ENCODE results near the gene TNFRSF21. TPM values are rescaled to one million over a fixed set of nuclear protein-coding genes. Genes with fewer than 3 reads are reported as not detected.

The TNFRSF21 gene
- total RNA-seq, 1 experiment from 2014 or later, result 47.3 TPM

DNA sequence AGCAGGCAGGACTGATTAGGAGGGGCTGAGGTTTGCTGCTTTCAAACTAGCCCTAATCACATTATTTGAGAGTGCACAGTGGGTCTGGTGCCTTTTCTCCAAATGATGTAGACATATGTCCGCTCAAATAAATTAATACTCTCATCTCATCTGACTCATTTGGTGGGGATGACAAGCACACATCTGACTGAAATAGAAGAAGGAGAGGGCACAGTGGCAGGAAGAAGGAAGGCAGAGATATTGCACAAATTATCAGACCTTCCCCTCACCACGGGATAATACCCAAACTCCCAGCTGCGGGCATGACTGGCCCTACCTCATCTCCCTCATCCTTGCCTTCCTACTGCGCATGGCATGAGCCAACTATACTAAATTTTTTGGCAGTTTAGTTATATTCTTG lies 33.9 kb upstream of the TNFRSF21 start (continued):
- no peak for TF ChIP-seq E2F1 (CRISPR knock-in tag; IDR thresholded peaks at IDR 0.05)
- TF ChIP-seq, protein P1, sequence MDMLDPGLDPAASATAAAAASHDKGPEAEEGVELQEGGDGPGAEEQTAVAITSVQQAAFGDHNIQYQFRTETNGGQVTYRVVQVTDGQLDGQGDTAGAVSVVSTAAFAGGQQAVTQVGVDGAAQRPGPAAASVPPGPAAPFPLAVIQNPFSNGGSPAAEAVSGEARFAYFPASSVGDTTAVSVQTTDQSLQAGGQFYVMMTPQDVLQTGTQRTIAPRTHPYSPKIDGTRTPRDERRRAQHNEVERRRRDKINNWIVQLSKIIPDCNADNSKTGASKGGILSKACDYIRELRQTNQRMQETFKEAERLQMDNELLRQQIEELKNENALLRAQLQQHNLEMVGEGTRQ (CRISPR knock-in tag; IDR thresholded peaks at IDR 0.05), result no peak
- no peak for TF ChIP-seq FOXP4 (CRISPR knock-in tag; IDR thresholded peaks at IDR 0.05)
- no peak for TF ChIP-seq SOX15 (CRISPR knock-in tag; IDR thresholded peaks at IDR 0.05)
- no peak for TF ChIP-seq NFATC4 (CRISPR knock-in tag; IDR thresholded peaks at IDR 0.05)
- TF ChIP-seq SP1 (CRISPR knock-in tag; conservative IDR thresholded peaks at IDR 0.05), result no peak
- no peak for TF ChIP-seq RELA (CRISPR knock-in tag; IDR thresholded peaks at IDR 0.05; ENCODE audit: borderline replicate concordance)
- TF ChIP-seq GABPB1 (CRISPR knock-in tag; IDR thresholded peaks at IDR 0.05), result no peak
- no peak for TF ChIP-seq AFF4 (CRISPR knock-in tag; IDR thresholded peaks at IDR 0.05; ENCODE audit: borderline replicate concordance)
- TF ChIP-seq TEAD4 (CRISPR knock-in tag; IDR thresholded peaks at IDR 0.05), result no peak

DNA sequence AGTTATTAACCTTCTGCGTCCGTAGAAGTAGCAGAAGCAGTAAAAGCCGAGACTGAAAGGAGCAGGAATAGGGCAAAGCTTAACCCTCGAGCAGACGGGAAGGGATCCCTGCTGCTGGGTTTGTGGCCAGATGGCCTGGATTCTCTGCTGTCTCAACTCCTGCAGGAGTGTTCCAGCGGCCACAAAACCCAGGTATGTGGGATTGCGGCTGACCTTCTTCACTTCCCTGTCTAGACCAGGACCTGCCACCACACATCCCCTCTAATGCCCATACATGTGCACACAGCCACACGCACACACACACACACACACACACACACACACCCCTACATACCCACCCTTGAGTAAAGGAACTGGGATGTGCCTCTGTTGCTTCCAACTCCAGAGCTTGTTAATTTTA lies 33.1 kb upstream of the TNFRSF21 start:
- no peak for TF ChIP-seq E2F1 (CRISPR knock-in tag; IDR thresholded peaks at IDR 0.05)
- TF ChIP-seq ZBTB43 (CRISPR knock-in tag; IDR thresholded peaks at IDR 0.05), result no peak
- no peak for TF ChIP-seq CBFB (CRISPR knock-in tag; IDR thresholded peaks at IDR 0.05; ENCODE audit: low read depth)
- no peak for TF ChIP-seq ZBTB21 (CRISPR knock-in tag; IDR thresholded peaks at IDR 0.05; ENCODE audit: borderline replicate concordance)
- no peak for TF ChIP-seq ZNF219 (CRISPR knock-in tag; IDR thresholded peaks at IDR 0.05; ENCODE audit: borderline replicate concordance)
- no peak for TF ChIP-seq HMGXB4 (CRISPR knock-in tag; IDR thresholded peaks at IDR 0.05)
- no peak for TF ChIP-seq HMGA2 (CRISPR knock-in tag; IDR thresholded peaks at IDR 0.05)
- no peak for TF ChIP-seq EMX1 (CRISPR knock-in tag; IDR thresholded peaks at IDR 0.05)
- TF ChIP-seq NFATC4 (CRISPR knock-in tag; IDR thresholded peaks at IDR 0.05), result no peak
- TF ChIP-seq FOXK1 (CRISPR knock-in tag; IDR thresholded peaks at IDR 0.05), result no peak
- TF ChIP-seq TEAD1 (CRISPR knock-in tag; IDR thresholded peaks at IDR 0.05), result no peak
- TF ChIP-seq NFYB (CRISPR knock-in tag; conservative IDR thresholded peaks at IDR 0.05; ENCODE audit: low read depth), result no peak
- TF ChIP-seq CDX4 (CRISPR knock-in tag; IDR thresholded peaks at IDR 0.05; ENCODE audit: borderline replicate concordance), result no peak
- no peak for TF ChIP-seq ERG (CRISPR knock-in tag; IDR thresholded peaks at IDR 0.05)
- TF ChIP-seq CREM (CRISPR knock-in tag; IDR thresholded peaks at IDR 0.05), result no peak
- ChIA-PET POLR2A (no interaction called here), CTCF (no interaction called here)
- Mint-ChIP-seq H3K4me1 (peaks cover 4% of the 10 kb centered on the region; the same call in 1 of the 2 replicates), H3K4me3 (no peak overlapping the region), H3K9me3 (no peaks in the 10 kb centered on the region), H3K27me3 (ENCODE audit: low read depth) (peaks cover 6% of the 10 kb centered on the region), H3K36me3 (no peaks in the 10 kb centered on the region), H3K27ac (no peak overlapping the region)
- DNase-seq (ENCODE audit: low spot score) (no peak), ATAC-seq (no peak)

Measured in WTC11 (cell line).